Measurements from ENCODE around the gene PHKG2.

The PHKG2 gene

GRCh38 chr16:30777591-30778297 lies 29.5 kb downstream of the PHKG2 start:
- no peak for DNase-seq

- no peak for DNase-seq
Measured at GRCh38 chr16:30778549-30779244, 30.5 kb downstream of the PHKG2 start.

DNA sequence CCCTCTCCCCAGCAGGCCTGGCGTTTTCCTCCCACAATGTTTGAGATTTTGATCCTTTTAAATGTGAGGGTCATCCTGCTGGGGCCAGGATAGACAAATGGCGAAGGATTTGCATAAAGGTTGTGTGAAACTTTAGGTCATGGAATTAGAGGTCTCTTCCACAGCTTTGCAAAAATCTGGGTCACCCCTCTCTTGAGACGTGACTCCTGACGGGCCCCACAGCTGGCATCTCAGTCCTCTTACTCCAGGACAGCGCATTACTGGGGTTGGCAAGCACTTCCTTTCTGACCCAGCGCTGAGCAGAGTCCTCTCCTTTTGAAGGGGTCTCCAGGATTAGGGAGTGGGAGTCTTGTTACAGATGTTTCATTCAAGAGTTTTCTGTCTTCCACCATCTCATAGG lies 31.4 kb downstream of the PHKG2 start:
- DNase-seq = no peak

- no peak for DNase-seq
Measured at GRCh38 chr16:30780021-30780420, 31.8 kb downstream of the PHKG2 start.

GRCh38 chr16:30780549-30780948 lies 32.3 kb downstream of the PHKG2 start:
- no peak for DNase-seq

DNA sequence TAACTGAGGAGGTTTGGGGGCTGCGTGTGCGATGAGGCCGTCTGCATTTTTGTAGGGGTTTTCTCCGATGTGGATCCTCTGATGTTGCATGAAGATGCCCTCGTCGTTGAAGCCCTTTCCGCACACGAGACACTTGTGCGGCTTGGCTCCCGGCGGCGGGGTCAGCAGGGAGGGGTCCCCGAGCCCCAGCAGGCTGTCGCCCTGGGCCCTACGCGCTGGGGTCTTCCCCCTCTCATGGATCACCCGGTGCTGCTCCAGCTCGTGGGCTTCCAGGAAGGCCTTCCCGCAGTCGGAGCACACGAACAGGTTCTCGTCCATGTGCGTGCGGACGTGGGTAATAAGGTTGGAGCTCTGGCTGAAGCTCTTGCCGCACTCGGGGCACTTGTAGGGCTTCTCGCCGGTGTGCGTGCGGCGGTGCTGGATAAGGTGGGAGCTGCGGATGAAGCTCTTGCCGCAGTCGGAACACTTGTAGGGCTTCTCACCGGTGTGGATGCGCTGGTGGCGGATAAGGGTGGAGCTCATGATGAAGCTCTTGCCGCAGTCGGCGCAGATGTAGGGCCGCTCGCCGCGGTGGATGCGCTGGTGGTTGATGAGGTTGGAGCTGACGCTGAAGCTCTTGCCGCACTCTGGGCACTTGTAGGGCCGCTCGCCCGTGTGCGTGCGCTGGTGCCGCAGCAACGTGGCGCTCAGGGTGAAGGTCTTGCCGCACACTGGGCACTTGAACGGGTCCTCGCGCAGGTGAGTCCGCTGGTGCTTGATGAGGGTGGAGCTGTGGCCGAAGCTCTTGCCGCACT lies 34.5 kb downstream of the PHKG2 start:
- no peak for DNase-seq

GRCh38 chr16:30783280-30784109 lies 35.3 kb downstream of the PHKG2 start:
- no peak for DNase-seq

DNA sequence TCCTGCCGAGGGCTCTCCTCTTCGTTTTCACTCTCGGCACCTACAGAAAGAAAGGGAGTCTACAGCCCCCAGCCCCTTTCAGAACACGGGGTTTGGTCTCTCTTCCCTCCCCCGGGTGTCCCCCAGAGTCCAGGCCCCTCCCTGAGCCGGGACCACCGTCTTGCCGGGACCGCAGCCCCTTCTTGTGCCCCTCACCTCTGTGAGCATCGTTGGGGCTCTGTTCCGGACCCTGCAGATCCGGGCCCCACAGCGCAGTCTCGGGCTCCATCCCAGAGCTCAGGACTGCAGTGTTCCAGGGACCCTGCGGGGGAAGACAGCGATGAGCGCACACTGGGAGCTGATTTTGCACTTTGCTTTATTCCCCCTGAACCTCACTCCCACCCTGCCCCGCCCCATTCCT lies 36.0 kb downstream of the PHKG2 start:
- no peak for DNase-seq

- DNase-seq = no peak
Measured at GRCh38 chr16:30785126-30786106, 37.2 kb downstream of the PHKG2 start.

DNA sequence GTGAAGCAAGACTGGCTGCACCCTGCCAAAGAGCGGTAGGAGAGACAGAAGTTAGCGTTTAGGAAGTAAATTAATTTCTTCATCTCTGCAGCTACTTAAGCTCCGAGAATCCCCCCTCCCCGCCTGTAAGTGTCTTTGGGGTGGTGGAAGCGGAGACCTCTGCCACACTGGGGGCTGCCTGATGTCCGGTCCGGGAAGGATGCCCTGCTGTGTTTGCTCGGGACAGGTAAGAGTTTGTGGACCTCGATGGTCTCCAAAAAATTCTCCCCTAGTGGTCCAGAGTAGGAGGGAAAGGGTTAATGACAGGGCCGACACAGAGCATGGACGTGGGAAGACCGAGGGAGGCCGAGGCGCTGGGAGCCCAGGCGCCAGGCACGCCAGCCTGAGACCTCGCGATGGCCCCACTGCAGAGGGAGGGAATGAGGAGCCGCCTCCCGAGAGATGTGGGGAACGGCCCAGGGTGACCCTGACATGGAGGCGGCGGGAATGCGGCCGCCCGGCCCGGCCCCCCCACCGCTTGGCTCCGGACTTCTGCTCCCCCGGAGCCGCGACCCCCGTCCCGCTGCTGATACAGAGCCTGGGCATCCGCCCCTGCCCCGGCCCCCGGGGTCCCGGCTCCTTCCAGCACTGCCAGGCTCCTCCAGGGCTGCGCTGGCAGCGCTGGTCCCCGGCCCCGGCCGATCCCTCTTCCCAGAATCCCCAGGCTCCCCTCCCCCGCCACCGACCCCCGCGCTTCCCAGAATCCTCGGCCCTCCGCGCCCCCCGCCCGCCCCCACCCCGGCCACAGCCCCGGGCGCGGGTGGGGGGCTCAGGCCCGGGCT lies 38.1 kb downstream of the PHKG2 start:
- DNase-seq = no peak

DNA sequence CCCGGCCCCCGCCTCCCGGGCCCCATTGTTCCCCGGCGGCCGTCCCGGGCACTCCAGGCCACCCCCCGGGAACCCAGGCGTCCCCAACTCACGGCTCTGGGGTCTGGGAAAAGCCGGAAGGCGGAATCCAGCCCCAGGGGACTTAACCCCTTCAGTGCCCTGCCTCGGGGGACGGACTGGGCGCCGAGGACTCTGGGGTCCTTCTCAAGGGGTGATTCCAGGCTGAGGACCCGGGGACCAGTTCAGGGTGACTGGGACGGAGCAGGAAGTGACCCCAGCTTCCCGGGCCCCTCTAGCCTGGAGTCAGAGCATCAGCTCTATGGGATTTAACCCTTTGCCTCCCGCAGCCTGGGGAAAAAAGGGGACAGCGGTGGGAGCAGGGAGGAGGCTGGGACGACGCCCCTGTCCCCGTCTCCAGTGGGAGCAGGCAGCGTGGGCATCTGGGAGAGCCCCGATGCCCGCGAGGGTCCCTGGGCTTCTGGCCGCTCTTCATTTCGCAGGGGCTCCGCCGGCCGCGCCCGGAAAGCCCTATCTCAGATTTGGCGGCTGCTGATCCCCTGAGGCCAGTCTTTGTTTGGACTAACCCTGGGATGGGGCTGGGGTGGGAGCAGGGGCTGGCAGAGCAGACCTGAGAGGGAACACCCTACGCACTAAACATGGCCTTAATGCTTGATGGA lies 38.8 kb downstream of the PHKG2 start, which contains the start of gene ZNF629:
Gene ZNF629 (minus strand): TSS at position 270 of the 677 bp plus-strand sequence. CDS start 2,723 bp downstream, outside the sequence.
- DNase-seq = no peak

- no peak for DNase-seq
Measured at GRCh38 chr16:30787613-30788378, 39.6 kb downstream of the PHKG2 start.

DNA sequence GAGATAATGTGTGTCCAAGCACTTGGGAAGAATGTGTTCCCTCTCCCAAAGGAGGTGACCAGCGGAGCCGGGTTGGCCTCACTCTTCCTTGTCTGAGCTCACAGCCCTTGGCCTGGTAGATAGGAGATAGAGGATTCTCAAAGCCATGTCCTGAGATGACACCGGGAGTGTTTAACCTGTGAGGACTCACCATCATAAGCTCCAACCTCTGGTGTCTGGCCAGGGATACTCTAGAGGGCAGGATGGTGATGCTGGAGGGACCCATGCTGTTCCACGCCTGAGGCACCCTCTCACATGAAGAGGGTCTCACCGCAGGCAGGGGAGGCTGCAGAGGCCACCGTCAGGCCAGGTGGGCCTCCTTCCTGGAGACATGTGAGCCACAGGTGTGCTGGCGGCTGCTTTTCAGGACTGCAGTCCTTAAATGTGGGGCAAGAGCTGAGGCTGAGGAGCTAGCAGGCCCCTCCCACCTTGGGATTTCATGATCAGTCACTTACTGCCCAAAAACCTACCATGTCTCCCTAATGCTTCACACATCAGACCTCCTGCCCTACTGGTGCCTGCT lies 45.4 kb downstream of the PHKG2 start:
- DNase-seq = no peak

DNA sequence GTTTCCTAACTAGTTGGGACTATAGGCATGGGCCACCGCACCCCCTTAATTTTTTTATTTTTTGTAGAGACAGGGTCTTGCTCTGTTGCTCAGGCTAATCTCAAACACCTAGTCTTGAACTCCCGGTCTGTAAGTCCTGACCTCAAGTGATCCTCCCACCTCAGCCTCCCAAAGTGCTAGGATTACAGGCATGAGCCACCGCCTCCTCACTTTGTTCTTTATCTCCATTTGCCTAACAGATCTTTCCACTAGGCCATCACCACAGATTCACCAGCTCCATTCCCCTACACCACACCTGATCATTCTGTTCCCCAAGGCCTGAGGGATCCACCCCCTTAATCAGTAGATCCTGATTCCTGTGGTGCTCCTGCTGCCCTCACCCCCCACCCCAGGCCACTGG lies 46.4 kb downstream of the PHKG2 start:
- DNase-seq = no peak

- DNase-seq = no peak
Measured at GRCh38 chr16:30797670-30798309, 49.6 kb downstream of the PHKG2 start.

Measured in NCI-H1417 treated with DMSO at 0.1 percent for 48 hours (cell line).